ENCODE results near the gene ARRDC4.

ARRDC4 gene

DNA sequence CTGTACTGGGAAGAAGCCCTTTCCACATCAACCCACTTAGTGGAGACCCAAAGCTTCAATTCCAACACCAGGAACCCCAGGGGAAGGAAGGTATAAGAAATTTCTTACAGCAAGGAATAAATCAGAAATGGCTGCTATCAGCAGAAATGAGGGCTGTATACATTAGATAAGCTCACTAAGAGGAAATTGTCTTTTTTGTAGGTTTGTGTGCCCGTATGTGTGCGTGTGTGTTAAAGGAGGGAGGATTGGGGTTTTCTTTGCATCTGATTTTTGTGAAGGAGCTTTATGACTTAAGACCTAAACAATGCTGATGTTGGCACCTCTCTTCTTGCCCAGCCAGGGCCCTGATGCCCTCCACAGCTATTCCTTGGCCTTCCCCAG is 18.6 kb downstream of the ARRDC4 start:
- TF ChIP-seq ZNF416 (tag by site-specific recombination; IDR thresholded peaks at IDR 0.05): no peak
- TF ChIP-seq PRDM1 (tag by site-specific recombination; IDR thresholded peaks at IDR 0.05): no peak
- TF ChIP-seq ZNF548 (tag by site-specific recombination; IDR thresholded peaks at IDR 0.05): no peak
- TF ChIP-seq ZNF837 (tag by site-specific recombination; IDR thresholded peaks at IDR 0.05): no peak
- no peak for TF ChIP-seq ZNF514 (tag by site-specific recombination; IDR thresholded peaks at IDR 0.05)
- no peak for TF ChIP-seq ZBTB10 (tag by site-specific recombination; IDR thresholded peaks at IDR 0.05)
- no peak for TF ChIP-seq ZNF530 (tag by site-specific recombination; IDR thresholded peaks at IDR 0.05; ENCODE audit: low read depth)
- Histone ChIP-seq H3K4me1 (ENCODE audit: control insufficient read depth, insufficient read depth, low read length) (no peaks in the 10 kb centered on the region), H3K9me3 (ENCODE audit: control insufficient read depth, insufficient read depth, low read depth, low read length) (no peaks in the 10 kb centered on the region), H3K27ac (ENCODE audit: extremely low read depth, low read depth, low read length) (no peak overlapping the region), H3K36me3 (ENCODE audit: control insufficient read depth in 2 of 2, insufficient read depth in 1 of 2, low read length in 2 of 2) (no peaks in the 10 kb centered on the region), H3K4me3 (ENCODE audit: low read depth, low read length) (no peak overlapping the region)
- POLR2A ChIA-PET: interaction anchor here (0.7 kb wide), 1 partner anchor 1710 kb away, joined by 3 read pairs; no protein-coding TSS in a partner anchor
- CTCF ChIA-PET: interaction anchor here (1.2 kb wide), 1 partner anchor 17 kb away, joined by 3 read pairs; no protein-coding TSS in a partner anchor

DNA sequence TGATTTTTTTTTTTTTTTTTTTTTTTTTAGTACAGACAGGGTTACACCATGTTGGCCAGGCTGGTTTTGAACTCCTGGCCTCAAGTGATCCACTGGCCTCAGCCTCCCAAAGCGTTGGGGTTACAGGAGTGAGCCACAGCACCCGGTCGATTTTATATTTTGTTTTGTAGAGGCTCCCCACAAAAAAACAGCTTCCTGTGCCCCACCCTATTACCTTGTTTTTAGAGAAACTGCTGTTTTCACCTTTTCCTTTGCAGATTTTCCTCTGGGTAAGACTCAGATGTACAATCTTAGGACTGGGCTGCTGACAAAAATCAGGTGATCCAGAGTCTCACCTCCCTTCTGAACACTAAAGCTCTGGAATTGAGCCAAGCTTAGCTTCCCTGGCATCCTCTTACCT is 20.6 kb downstream of the ARRDC4 start:
- no peaks in the 10 kb centered on the region for H3K4me1 ChIP-seq (ENCODE audit: control insufficient read depth, insufficient read depth, low read length)
- ChIA-PET POLR2A (no interaction called here), CTCF (interaction anchor here (0.7 to 1.1 kb wide), 2 partner anchors 20 to 1795 kb away, joined by 3 to 4 read pairs; no protein-coding TSS in a partner anchor)
- H3K27ac ChIP-seq (ENCODE audit: extremely low read depth, low read depth, low read length): no peak overlapping the region
- no peaks in the 10 kb centered on the region for H3K36me3 ChIP-seq (ENCODE audit: control insufficient read depth in 2 of 2, insufficient read depth in 1 of 2, low read length in 2 of 2)
- TF ChIP-seq OSR2 (tag by site-specific recombination; IDR thresholded peaks at IDR 0.05) (no peak), ZBTB1 (tag by site-specific recombination; IDR thresholded peaks at IDR 0.05) (no peak), ZNF138 (tag by site-specific recombination; IDR thresholded peaks at IDR 0.05; ENCODE audit: borderline replicate concordance) (no peak), ZNF292 (tag by site-specific recombination; IDR thresholded peaks at IDR 0.05; ENCODE audit: borderline replicate concordance, low read depth) (no peak), ZNF362 (tag by site-specific recombination; IDR thresholded peaks at IDR 0.05) (no peak), ZNF621 (tag by site-specific recombination; IDR thresholded peaks at IDR 0.05) (no peak), SP7 (tag by site-specific recombination; IDR thresholded peaks at IDR 0.05) (no peak), HOXC10 (CRISPR knock-in tag; IDR thresholded peaks at IDR 0.05) (no peak)
- TF ChIP-seq, protein P1, sequence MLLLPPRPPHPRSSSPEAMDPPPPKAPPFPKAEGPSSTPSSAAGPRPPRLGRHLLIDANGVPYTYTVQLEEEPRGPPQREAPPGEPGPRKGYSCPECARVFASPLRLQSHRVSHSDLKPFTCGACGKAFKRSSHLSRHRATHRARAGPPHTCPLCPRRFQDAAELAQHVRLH (tag by site-specific recombination; IDR thresholded peaks at IDR 0.05): no peak
- H3K9me3 ChIP-seq (ENCODE audit: control insufficient read depth, insufficient read depth, low read depth, low read length): no peaks in the 10 kb centered on the region
- no peak overlapping the region for H3K4me3 ChIP-seq (ENCODE audit: low read depth, low read length)

DNA sequence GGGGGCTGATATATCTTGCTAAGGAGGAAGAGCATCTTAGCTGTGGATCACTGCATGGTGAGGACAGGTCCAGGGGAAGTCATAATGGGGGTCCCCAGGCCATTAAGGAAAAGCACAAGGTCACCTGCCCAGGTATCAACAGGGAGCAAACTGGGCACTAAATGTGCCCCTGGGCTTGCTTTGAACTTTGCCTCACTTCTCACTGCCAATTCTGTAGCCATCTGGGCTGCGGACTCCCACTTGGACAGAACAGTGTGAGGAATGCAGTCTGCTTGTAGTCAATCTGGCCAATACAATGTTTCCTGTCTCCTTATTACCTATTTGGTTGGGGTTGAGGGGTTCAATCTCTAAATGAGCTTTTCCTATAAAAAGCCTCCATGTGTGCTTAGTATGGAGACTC is 21.3 kb downstream of the ARRDC4 start:
- CTCF ChIA-PET: interaction anchor here (1.1 kb wide), 1 partner anchor 21 kb away, joined by 3 read pairs; no protein-coding TSS in a partner anchor
- Histone ChIP-seq H3K9me3 (ENCODE audit: control insufficient read depth, insufficient read depth, low read depth, low read length) (no peaks in the 10 kb centered on the region), H3K4me1 (ENCODE audit: control insufficient read depth, insufficient read depth, low read length) (no peaks in the 10 kb centered on the region), H3K4me3 (ENCODE audit: low read depth, low read length) (no peak overlapping the region), H3K36me3 (ENCODE audit: control insufficient read depth in 2 of 2, insufficient read depth in 1 of 2, low read length in 2 of 2) (no peaks in the 10 kb centered on the region), H3K27ac (ENCODE audit: extremely low read depth, low read depth, low read length) (no peak overlapping the region)
- POLR2A ChIA-PET: no interaction called here
- TF ChIP-seq ZSCAN30 (tag by site-specific recombination; IDR thresholded peaks at IDR 0.05) (no peak), SCRT2 (tag by site-specific recombination; IDR thresholded peaks at IDR 0.05) (no peak), ZNF544 (tag by site-specific recombination; IDR thresholded peaks at IDR 0.05) (no peak), GLI2 (tag by site-specific recombination; IDR thresholded peaks at IDR 0.05; ENCODE audit: borderline replicate concordance, low read depth) (no peak), ZNF707 (tag by site-specific recombination; IDR thresholded peaks at IDR 0.05) (no peak), ZNF449 (tag by site-specific recombination; IDR thresholded peaks at IDR 0.05) (no peak), ZNF48 (tag by site-specific recombination; IDR thresholded peaks at IDR 0.05) (no peak), INSM2 (tag by site-specific recombination; IDR thresholded peaks at IDR 0.05) (no peak)
- TF ChIP-seq, protein P2, sequence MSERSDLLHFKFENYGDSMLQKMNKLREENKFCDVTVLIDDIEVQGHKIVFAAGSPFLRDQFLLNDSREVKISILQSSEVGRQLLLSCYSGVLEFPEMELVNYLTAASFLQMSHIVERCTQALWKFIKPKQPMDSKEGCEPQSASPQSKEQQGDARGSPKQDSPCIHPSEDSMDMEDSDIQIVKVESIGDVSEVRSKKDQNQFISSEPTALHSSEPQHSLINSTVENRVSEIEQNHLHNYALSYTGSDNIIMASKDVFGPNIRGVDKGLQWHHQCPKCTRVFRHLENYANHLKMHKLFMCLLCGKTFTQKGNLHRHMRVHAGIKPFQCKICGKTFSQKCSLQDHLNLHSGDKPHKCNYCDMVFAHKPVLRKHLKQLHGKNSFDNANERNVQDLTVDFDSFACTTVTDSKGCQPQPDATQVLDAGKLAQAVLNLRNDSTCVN (tag by site-specific recombination; optimal IDR thresholded peaks at IDR 0.05): no peak
